Spleen (tissue), 11 donors: ENCODE data around the gene COCH. TPM values are rescaled to one million over a fixed set of nuclear protein-coding genes. Genes with fewer than 3 reads are reported as not detected.
A peak's percentile ranks its signal among the peaks of the same experiment; 100 is the strongest.

ENCODE experiments used
- DNase-seq: peaks from one replicate; pipeline ENCODE4 v3.0.0-alpha.2; 2020
- H3K27ac ChIP-seq, 8 donors: fragments of 200-600 bp; sonication (generic) in 7 of 8; 1 replicate in 4 of 8; 2 replicates in 4 of 8; pipeline versions ENCODE4 v1.5.0 to v1.8.0; 2016 to 2021; ENCODE audit warnings: inconsistent platforms in 4 of 8, mild to moderate bottlenecking in 4 of 8, moderate library complexity in 1 of 8
- H3K27me3 ChIP-seq, 7 donors: fragments of 200-600 bp; sonication (generic) in 6 of 7; replicated peaks in 1 of 7; 1 replicate in 4 of 7; 2 replicates in 3 of 7; pipeline versions ENCODE4 v1.5.0 to v1.8.0; 2016 to 2021; ENCODE audit warnings: inconsistent platforms in 3 of 7, mild to moderate bottlenecking in 1 of 7
- H3K36me3 ChIP-seq, 6 donors: fragments of 200-600 bp; sonication (generic) in 5 of 6; 1 replicate in 4 of 6; 2 replicates in 2 of 6; pipeline versions ENCODE4 v1.5.0 to v1.8.0; 2016 to 2021; ENCODE audit warnings: inconsistent platforms in 2 of 6
- H3K4me1 ChIP-seq, 6 donors: fragments of 200-600 bp; sonication (generic) in 5 of 6; 1 replicate in 3 of 6; 2 replicates in 3 of 6; pipeline versions ENCODE4 v1.5.0 to v1.8.0; 2016 to 2021; ENCODE audit warnings: inconsistent platforms in 3 of 6
- H3K4me3 ChIP-seq, 8 donors: fragments of 200-600 bp; sonication (generic) in 7 of 8; 1 replicate in 4 of 8; 2 replicates in 4 of 8; pipeline versions ENCODE4 v1.5.0 to v1.8.0; 2016 to 2021; ENCODE audit warnings: inconsistent platforms in 4 of 8, mild to moderate bottlenecking in 4 of 8, moderate library complexity in 2 of 8
- H3K9me3 ChIP-seq, 8 donors: fragments of 200-600 bp; sonication (generic) in 7 of 8; 1 replicate in 4 of 8; 2 replicates in 4 of 8; pipeline versions ENCODE4 v1.5.0 to v1.8.0; 2016 to 2021; ENCODE audit warnings: inconsistent platforms in 4 of 8
- POLR2A ChIP-seq, 3 donors: fragments of 450-650 bp; IDR thresholded peaks; one replicate each; pipeline ENCODE4 v1.5.1; 2017; ENCODE audit warnings: antibody characterized with exemption in 3 of 3, mild to moderate bottlenecking in 1 of 3
- POLR2AphosphoS5 ChIP-seq, 3 donors: sonication (generic); formaldehyde crosslinking; IDR thresholded peaks; one replicate each; pipeline ENCODE4 v1.5.1; 2017; ENCODE audit warnings: antibody characterized with exemption in 3 of 3
- WGBS, 5 donors: extraction: QIAGEN DNeasy Blood & Tissue Kit in 3 of 5; methylation state at CpG; one replicate each; pipeline versions ENCODE4 v1.1.5 to v1.1.7; 2013 to 2018; 5-methylcytosine and 5-hydroxymethylcytosine counted together
- intact Hi-C: fragments of 100-400 bp; cut with DNase I; formaldehyde crosslinking; loops from one replicate; pipeline ENCODE4 v1.15.0; 2023; ENCODE audit warnings: low total_unique reads
- polyA plus RNA-seq, 3 donors: library from polyadenylated mRNA; stranded (reverse); fragments of 200-250 nt; gene quantifications; one replicate each; pipeline ENCODE4 v1.2.1, GENCODE V29; 2013
- total RNA-seq, 7 donors: library from RNA; depleted of rRNA in 3 of 7; stranded (reverse); fragments of >200 nt in 3 of 7; fragmentation: NEBNext Ultra II Directional in 4 of 7; extraction: Animal tissue kit (Norgen Biotek cat#: 25700) in 4 of 7; gene quantifications; one replicate each; pipeline versions ENCODE4 v1.1.0 to v1.2.1, GENCODE V29; 2016 to 2021
- TF ChIP-seq, protein P1 (sequence below), 11 experiments: fragments of 200-600 bp in 7 of 11; fragments of 450-650 bp in 4 of 11; sonication (generic) in 4 of 11; IDR thresholded peaks in 8 of 11; conservative IDR thresholded peaks in 3 of 11; 1 replicate in 7 of 11; 2 replicates in 4 of 11; pipeline versions ENCODE4 v1.4.0 to v1.8.0; 2016 to 2021; ENCODE audit warnings: antibody characterized with exemption in 11 of 11, inconsistent platforms in 4 of 11, mild to moderate bottlenecking in 1 of 11
- donor health status: healthy with polysubstance abuse.
- donor health status: DM: no; HTN: no; CAD: no; lungs with moderate emphysema.
- donor health status: DM: no; HTN: no; CAD: no.
- donor health status: Bipolar disorder and iron deficiency.
- donor health status: healthy.
- donor health status: DM: no; HTN: no; CAD: no.
- donor health status: DM: yes; HTN: yes; CAD: no.

Gene COCH
- total and polyA plus RNA-seq, 10 donors: 1.0 to 7.0 (median 2.2) TPM

DNA sequence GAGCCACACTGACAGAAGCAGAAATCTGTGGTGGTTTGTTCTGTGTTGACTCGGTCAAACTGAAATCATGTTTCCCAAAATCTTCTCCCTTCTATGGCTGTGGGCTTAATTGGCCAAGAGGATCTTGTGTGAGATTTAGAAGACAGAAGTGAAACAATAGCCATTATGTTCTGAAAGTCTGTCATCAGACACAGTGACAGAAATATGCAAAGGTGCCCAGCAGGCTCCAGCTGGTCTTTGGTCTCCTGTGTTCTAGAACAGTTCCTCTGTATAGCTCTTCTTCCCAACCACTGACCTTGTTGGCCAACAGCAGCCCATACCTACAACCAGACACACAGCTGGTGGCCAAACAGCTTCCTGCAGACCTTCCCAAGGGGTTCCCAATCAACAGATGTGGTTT, 25.0 kb upstream of the COCH start:
- peak overlapping the region in 4 of 8 donors; percentile 37 to 77 (median 50) for H3K27ac ChIP-seq
- TF ChIP-seq POLR2AphosphoS5 (IDR thresholded peaks at IDR 0.05) (no peak), POLR2A (IDR thresholded peaks at IDR 0.05) (no peak)
- TF ChIP-seq, protein P1, sequence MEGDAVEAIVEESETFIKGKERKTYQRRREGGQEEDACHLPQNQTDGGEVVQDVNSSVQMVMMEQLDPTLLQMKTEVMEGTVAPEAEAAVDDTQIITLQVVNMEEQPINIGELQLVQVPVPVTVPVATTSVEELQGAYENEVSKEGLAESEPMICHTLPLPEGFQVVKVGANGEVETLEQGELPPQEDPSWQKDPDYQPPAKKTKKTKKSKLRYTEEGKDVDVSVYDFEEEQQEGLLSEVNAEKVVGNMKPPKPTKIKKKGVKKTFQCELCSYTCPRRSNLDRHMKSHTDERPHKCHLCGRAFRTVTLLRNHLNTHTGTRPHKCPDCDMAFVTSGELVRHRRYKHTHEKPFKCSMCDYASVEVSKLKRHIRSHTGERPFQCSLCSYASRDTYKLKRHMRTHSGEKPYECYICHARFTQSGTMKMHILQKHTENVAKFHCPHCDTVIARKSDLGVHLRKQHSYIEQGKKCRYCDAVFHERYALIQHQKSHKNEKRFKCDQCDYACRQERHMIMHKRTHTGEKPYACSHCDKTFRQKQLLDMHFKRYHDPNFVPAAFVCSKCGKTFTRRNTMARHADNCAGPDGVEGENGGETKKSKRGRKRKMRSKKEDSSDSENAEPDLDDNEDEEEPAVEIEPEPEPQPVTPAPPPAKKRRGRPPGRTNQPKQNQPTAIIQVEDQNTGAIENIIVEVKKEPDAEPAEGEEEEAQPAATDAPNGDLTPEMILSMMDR (IDR thresholded peaks at IDR 0.05 in 8 of 11, conservative IDR thresholded peaks at IDR 0.05 in 3 of 11): no peak
- H3K27me3 ChIP-seq: peaks cover 0 to 16% (median 0%) of the 10 kb centered on the region in 7 donors
- no peak overlapping the region for H3K4me3 ChIP-seq
- DNase-seq: no peak
- intact Hi-C loops: no loop called here
- WGBS, 5 donors: 43 to 79% (median 73%) methylated on average over 1 of the region's 1 CpG
- no peaks in the 10 kb centered on the region for H3K36me3 ChIP-seq
- no peaks in the 10 kb centered on the region for H3K9me3 ChIP-seq
- H3K4me1 ChIP-seq: no peaks in the 10 kb centered on the region

DNA sequence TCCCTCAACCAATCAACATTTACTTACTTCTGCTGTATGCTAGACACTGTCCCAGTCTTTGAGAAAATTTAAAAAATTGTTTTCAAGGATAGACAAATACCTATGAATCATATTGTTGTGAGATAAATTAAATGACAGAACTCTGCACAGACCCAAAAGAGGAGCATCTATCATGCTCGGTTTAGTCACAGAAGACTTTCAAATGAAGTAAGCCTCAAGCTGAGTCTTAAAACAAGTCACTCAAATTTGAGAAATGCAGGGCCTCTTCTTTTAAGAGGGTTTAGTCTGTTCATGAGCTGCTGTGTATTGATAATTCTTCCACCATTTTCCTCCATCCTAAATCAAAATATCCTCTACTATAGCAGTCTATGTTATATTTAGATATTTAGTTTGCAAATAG, 24.4 kb upstream of the COCH start:
- intact Hi-C loops: no loop called here
- 75 to 95% (median 79%) methylated on average over 1 of the region's 1 CpG for WGBS, 5 donors
- no peak overlapping the region for H3K4me3 ChIP-seq
- H3K27me3 ChIP-seq: peaks cover 0 to 16% (median 0%) of the 10 kb centered on the region in 7 donors
- H3K4me1 ChIP-seq: no peaks in the 10 kb centered on the region
- DNase-seq: no peak
- H3K36me3 ChIP-seq: no peaks in the 10 kb centered on the region
- TF ChIP-seq POLR2A (IDR thresholded peaks at IDR 0.05) (no peak), POLR2AphosphoS5 (IDR thresholded peaks at IDR 0.05) (no peak)
- TF ChIP-seq, protein P1 (IDR thresholded peaks at IDR 0.05 in 8 of 11, conservative IDR thresholded peaks at IDR 0.05 in 3 of 11): no peak
- no peak overlapping the region for H3K27ac ChIP-seq
- H3K9me3 ChIP-seq: no peaks in the 10 kb centered on the region

DNA sequence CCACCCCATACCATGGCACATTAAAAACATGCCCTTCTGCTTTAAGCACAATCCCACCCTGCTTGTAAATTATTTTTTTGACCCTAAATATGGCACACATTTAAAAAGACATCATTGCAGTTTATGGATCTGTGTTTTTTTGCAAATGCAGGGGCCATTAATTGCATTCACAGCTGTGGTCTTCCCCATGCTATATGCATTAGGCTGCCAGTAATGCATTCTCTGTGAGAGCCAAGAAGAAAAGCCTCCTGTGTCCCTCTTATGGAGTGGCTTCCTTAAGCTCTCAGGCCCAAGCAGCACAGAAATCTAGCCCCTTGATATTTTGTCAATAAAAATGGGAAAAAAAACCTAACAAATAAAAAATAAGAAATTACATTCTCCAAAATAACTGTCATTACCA, 20.4 kb upstream of the COCH start:
- TF ChIP-seq POLR2AphosphoS5 (IDR thresholded peaks at IDR 0.05) (no peak), POLR2A (IDR thresholded peaks at IDR 0.05) (no peak)
- TF ChIP-seq, protein P1 (IDR thresholded peaks at IDR 0.05 in 8 of 11, conservative IDR thresholded peaks at IDR 0.05 in 3 of 11): no peak

DNA sequence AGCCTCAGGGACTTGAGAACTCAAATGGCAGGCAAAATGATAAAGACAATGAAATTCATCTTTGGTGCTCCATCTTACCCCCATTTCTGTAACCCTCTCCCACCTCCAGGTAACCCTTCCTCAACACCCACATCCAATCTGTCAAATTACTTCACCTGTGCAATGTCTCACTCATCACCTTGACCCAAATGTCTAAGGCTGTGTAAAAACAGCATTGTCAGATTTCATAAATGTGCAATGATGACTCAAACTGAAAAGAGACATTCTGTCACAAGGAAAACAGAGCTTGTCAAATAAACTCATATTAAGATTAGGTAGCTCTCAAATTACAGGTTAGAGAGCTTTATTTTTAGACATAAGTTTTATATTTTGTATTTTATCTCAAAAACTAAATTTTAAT, 19.9 kb upstream of the COCH start:
- Histone ChIP-seq H3K9me3 (no peaks in the 10 kb centered on the region), H3K4me3 (no peak overlapping the region), H3K27me3 (peaks cover 0 to 2% (median 0%) of the 10 kb centered on the region in 7 donors), H3K27ac (no peak overlapping the region), H3K36me3 (no peaks in the 10 kb centered on the region), H3K4me1 (no peaks in the 10 kb centered on the region)
- TF ChIP-seq POLR2AphosphoS5 (IDR thresholded peaks at IDR 0.05): no peak
- no peak for DNase-seq
- intact Hi-C loops: no loop called here

More for the DNA sequence above, 20.4 kb upstream of the COCH start:
- Histone ChIP-seq H3K36me3 (no peaks in the 10 kb centered on the region), H3K9me3 (no peaks in the 10 kb centered on the region), H3K4me1 (no peaks in the 10 kb centered on the region), H3K4me3 (no peak overlapping the region), H3K27ac (no peak overlapping the region), H3K27me3 (peaks cover 0 to 6% (median 0%) of the 10 kb centered on the region in 7 donors)
- intact Hi-C loops: no loop called here
- no peak for DNase-seq
